VCaP (cell line): ENCODE results near the gene U2AF1L4.

Source experiments
- H3K27ac ChIP-seq: fragments of 450-650 bp; 2 replicates; pipeline ENCODE4 v1.5.1; 2017
- CTCF ChIP-seq: fragments of 450-650 bp; conservative IDR thresholded peaks from 2 replicates; pipeline ENCODE4 v1.5.1; 2017; ENCODE audit warnings: mild to moderate bottlenecking, moderate library complexity

The U2AF1L4 gene

GRCh38 chr19:35789978-35790944 lies 45.0 kb upstream of the U2AF1L4 start:
- H3K27ac ChIP-seq, result no peak overlapping the region
- TF ChIP-seq CTCF, result no peak

- TF ChIP-seq CTCF, result no peak
- H3K27ac ChIP-seq, result no peak overlapping the region
Measured at GRCh38 chr19:35789195-35789977, 44.2 kb upstream of the U2AF1L4 start.

GRCh38 chr19:35788205-35788960 lies 43.2 kb upstream of the U2AF1L4 start:
- H3K27ac ChIP-seq, result no peak overlapping the region
- no peak for TF ChIP-seq CTCF

GRCh38 chr19:35787227-35787799 lies 42.1 kb upstream of the U2AF1L4 start:
- H3K27ac ChIP-seq, result no peak overlapping the region
- TF ChIP-seq CTCF, result no peak

GRCh38 chr19:35786299-35787160 lies 41.3 kb upstream of the U2AF1L4 start:
- H3K27ac ChIP-seq, result no peak overlapping the region
- TF ChIP-seq CTCF, result no peak

GRCh38 chr19:35785339-35785627 lies 40.1 kb upstream of the U2AF1L4 start:
- TF ChIP-seq CTCF, result no peak
- H3K27ac ChIP-seq, result no peak overlapping the region
